HG03575 (cell line): ENCODE results near the gene KLF16.

Experiments
- ATAC-seq: cut with Tn5 transposase; IDR thresholded peaks from one replicate; pipeline ENCODE4 v1.9.1; 2021; ENCODE audit not compliant: unreplicated experiment, insufficient number of reproducible peaks, low FRiP score; ENCODE audit errors: extremely low read depth

The KLF16 gene

DNA sequence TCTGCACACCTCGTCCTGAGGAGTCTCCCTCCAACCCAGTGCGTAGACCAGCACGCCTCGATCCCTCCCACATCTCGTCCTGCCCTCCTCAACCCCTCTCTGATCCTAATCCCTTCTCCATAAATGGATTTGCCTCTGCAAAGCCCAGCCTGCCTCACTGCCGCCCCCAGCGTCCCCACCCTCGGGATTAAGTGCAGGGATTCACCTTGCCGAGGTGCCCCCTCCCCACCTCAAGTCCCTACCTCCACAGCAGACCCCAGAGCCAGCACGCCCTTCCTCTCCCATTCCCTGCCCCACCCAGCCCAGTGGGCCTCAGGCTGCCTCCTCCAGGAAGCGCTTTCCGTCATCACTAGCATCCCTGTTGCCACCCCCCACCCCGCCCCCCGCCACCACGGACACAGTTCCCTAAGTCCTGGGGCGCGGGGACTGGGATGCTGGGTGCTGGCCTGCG lies 4.0 kb downstream of the KLF16 start:
- no peak for ATAC-seq

DNA sequence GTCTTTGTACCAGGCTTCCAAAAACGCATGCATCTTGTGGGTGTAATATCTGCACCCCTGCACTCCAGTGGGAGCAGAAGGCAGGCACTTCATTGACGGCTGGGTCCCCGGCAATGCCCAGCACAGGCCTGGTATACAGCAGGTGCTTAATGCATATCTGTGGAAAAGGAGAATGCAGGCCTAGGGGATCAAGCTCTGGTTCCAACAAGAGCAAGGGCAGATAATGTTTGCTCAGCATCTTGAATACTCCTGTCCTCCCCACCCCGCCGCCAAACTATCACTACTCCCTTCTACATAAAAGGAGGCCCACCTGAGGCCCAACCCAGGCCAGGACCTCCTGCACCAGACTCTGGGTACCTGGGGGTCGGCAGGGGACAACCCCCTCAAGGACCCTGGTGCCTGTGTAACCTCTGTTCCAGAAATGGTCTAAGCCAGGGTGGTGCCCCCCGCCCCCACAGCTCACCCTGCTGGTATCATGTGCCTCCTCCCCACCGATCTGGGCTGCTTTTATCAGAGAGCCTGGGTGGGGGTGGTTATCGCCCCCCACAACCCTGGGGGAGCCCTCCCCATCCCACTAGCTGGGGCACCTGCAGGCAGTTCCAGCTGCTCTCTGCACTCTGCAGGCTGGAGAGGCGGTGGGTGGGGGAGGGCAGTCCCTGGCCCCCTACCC lies 4.8 kb downstream of the KLF16 start:
- no peak for ATAC-seq

DNA sequence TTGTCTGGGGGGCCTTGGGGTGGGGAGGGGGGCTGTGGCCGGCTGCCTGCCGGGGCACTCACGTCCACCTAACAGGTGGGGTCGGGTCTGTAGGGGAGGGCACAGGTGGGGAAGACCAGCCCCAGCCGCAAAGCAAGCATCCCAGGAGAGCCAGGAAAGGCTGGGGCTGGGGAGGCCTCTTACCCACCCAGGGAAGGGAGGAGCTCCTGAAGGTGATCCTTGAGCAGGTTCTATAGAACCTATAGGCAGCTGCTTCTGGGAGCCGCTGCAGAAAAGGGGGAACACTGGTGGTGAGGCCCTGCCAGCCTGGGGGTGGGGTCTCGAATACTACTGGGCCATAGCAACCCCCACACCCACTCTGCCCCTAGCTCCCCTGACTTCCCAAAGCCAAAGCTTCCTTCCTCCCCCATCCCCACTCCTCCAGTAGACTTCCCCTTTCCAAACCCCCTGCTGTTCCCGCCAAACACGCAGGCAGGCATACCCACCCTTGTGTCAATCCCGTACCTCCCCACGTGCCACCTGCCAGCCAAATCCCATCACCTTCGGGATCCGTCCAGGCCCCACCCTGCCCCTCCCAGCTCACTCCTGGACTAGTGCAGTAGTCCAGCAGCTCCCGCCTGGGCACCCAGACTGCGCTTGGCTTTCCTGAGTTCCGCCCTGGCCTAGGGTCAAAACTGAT lies 5.6 kb downstream of the KLF16 start:
- no peak for ATAC-seq

DNA sequence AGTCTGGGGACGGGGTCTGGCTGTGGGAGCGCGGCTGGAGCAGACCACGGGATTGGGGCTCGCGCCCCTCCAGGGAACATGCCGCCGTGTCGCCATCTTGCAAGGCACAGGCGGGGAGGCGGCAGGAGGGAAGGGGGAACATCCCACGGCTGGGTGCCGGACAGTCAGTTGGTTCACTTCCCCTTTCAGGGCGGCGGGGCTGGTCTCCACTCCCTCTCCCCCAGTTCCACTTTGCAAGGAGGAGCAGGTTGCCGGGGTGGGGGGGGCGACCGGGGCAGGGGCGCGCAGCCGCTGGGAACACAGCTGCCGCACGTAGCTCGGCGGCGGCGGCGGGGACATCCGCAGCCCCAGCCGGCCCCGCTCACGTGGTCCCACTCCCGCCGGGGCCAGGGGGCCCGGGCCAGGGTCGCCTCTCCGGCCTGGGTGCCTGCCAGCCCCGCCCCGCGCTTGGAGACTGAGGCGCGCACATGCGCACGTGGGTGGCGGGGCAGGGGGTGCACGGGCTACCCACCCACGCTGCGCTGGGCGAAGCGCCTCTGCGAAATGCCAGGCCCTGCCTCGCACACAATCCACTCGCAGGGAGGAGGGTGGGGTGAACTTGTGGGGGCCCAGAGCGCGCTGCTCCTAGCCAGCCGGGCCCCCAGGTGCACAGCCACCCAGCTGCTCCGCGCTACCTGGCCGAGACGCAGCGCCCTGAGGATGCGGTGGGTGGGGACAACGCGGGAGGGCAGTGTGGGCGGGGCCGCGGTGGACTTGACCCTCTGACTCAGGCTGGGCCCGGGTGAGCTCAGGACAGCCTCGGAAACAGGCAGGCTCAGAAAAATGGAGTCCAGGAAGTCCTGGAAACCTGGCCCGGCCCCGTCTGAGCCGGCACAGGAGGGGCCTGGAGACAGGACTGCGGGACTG lies 6.4 kb downstream of the KLF16 start:
- ATAC-seq, result no peak

DNA sequence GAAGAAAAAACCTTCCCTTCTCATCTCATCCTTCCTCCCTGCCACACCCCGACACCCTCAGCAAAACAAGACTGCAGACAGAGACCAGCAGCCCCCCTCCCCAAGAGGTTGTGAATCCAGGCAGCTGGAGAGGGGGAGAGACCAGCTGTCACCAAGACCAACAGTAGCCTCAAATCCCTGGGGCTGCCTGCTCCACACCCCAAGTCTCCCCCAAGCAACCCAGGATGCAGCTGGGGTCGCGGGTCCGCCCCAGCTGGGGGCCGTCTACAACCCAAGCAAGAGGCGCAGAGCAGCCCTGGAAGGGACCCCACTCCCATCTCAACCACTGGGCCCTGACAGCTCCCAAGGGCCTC lies 7.1 kb downstream of the KLF16 start:
- ATAC-seq, result no peak

DNA sequence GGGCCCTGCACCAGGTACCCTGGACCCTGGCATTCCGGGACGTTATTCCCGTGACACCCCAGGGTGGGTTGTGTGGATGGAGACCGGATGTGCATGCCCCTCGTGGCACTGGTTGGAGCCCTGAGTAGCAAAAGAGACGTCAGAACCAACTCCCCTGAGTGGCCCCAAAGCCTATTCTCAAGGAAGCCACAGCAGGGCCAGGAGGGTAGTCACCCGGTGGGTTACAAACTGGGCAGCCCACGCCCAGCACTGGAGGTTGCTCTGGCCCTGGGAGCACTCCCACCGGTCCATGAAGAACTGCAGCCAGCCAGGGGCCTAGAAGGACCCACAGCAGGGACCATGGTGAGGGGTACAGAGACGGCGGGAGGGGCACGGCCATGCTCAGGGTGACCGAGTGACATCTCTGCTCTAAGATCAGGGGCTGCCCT lies 7.5 kb downstream of the KLF16 start:
- ATAC-seq, result no peak

DNA sequence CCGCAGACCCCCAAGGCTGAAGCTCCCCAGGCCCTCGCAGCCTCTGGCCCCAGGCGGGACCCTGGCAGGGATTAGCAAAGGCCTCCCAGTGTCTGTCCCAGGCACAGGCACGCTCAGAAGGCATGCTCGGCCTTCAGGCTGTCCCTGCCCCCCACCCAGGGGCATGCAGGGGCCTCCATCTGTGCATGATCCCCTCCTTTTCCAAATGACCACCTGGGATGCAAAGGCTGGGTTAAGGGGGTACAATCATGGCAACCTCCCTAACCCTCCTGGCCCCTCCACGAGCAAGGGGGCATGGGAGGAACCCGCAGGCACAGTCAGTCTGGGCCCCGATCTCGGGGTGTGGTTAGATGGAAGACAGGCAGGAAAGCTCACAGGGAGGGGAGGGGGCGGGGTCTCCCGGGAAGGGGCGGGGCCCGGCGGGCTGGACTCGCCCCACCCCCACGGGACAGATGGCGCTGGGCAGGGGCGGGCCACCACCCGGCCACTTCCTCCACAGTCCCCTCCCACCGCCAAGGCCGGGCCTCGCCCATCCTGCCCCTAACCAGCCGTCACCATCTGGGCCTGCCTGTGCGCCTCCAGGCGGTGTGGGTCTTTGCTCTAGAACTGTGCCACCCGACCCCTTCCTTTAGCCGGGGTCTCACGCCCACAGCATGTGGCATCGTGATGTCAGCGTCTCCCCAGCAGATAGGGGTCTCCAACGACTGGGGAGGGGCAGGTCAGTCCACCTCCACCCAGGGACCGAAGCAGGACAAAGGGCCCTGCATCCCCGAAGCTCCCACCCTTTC lies 8.1 kb downstream of the KLF16 start:
- no peak for ATAC-seq

DNA sequence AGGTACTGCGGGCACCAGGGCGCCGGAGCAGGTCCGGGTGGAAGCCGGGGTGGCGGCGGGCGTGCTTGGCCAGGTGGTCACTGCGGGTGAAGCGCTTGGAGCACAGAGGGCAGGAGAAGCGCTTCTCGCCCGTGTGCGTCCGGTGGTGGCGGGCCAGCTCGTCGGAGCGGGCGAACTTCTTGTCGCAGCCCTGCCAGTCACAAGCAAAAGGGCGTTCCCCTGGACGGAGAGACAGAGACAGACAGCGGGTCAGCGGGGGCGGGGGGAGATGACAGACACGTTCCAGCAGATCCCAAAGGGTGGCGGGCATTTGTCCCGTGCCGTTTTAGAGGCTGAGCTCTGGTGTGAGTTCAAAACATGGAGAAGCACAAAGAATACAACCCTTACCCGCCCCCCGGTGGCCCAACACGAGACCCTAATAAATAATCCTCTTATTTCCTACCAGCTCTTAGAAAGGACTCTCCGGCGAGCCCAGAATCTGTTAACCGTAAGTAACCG lies 8.8 kb downstream of the KLF16 start:
- ATAC-seq, result no peak

DNA sequence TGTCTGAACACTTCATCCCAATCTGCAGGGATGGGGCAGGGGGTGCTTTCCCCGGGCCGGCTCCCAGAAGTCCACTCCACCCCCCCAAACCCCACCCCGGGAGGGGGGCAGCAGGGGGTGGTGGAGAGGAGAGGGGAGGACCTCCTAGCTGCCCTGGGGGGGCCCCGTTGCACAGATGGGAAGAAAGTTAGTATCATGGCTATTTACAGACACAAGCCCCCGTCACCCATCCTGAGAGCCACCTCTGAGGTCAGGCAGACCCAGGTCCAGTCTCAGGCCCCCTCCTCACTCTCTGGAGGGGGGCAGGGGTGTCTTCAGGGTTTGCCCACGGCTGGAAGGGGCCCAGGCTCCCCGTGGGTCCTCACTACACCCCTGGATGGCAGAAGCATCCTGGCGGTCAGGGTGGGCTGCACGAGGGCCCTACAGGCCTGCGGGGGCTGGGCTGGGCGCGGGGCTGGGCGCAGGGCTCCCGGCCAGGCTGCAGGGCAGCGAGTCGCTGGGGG lies 9.3 kb downstream of the KLF16 start:
- ATAC-seq, result no peak

DNA sequence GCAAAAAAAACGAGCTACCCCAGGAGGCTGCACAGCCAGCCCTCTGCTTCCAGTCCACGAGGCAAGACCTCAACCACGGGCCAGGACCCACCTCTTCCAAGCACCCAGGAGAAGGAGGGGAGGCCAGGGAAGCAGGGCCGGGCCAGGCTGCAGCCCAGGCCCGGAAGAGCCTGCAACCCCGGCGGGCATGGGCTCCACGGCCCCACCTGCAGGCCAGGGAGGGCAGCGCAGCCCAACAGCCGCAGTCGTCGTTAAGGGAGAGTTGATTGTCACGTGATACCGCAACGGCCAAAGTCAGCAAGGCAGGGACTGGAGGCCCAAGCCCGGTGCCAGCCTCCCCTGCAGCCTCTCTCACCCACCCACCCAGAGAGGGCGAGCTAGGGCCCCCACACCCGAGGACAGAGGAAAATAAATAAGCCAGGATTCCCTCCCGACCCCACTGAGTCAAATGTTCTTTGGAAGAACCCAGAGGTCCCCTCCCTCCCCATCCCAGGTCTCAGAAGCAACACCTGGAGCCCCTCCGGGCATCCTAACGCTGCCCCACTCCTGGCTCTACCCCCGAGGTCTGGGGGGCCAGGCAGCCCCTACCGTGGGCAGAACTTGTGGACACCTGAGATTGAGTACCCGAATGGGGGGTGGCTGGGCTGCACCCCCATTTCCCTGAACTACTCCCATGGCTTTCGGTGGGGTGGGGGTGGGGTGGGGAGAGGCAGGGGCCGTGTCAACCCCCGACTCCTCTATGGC lies 9.9 kb downstream of the KLF16 start:
- no peak for ATAC-seq

DNA sequence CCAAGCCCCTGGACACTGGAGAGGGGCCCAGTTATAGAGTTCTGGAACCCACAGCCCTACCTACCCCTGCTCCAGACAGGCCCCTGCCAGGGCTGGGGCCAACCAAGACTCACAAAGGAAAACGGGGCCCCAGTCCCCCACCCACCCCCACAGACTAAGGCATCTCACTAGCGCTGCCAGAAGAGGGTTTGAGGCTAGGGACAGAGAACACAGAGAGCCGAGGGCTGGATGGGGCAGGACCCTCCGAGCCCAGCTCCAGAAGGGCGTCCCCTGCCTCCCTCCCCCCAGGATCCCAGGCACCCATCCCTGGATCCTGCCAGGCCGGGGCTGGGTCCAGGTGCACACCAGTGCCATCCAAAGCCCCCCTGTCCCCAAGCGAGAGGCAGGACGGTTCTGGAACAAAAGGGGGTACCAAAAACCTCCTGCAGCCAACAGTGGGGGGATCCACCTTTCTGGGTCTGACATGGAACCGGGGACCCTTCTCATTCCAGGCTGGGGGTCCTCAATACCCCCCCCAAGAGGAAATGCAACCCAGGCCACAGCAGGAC lies 10.7 kb downstream of the KLF16 start:
- no peak for ATAC-seq

DNA sequence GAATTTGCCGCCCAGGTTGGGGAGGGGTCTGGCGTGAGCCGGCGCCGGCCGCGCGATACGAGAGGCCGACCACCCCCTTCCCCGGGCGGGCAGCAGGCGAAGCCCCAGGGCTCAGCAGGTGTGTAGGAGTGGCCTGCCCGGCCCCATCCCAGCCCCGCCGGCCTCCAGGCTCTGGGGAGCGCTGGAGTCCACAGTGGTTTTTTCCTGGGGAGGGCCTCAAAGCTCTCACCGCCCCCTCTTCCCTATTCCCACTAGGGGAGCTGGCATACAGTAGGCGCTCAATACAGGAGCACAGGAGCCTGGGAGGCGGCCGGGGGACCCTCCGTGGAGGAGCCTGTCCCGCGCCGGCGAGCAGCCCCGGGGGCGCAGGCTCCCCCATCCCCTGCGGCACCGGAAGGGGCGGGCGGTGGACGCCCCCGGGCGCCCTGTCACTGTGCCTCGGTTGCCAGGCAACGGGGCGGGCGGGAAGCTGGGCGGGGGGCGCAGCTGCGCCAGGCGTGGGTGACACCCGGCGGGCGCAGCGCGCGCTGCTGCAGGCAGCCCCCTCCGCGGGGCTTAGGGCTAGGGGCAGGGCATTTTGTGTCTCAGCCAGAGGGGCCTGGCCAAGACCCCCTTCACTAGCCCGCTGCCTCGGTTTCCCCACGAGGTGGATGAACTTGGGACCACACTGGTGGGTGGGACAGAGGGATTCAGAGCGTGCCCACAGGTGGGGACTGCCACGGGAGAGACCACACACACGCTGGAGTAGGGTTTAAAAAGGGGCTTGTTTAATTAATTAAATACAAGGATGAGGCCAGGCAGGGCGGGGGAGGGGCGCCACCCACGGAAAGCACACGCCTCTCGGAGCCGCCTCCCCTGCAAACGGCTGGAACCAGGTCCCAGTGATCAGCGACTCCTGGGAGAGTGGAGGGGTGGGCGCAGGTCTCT lies 11.5 kb downstream of the KLF16 start:
- ATAC-seq, result no peak

DNA sequence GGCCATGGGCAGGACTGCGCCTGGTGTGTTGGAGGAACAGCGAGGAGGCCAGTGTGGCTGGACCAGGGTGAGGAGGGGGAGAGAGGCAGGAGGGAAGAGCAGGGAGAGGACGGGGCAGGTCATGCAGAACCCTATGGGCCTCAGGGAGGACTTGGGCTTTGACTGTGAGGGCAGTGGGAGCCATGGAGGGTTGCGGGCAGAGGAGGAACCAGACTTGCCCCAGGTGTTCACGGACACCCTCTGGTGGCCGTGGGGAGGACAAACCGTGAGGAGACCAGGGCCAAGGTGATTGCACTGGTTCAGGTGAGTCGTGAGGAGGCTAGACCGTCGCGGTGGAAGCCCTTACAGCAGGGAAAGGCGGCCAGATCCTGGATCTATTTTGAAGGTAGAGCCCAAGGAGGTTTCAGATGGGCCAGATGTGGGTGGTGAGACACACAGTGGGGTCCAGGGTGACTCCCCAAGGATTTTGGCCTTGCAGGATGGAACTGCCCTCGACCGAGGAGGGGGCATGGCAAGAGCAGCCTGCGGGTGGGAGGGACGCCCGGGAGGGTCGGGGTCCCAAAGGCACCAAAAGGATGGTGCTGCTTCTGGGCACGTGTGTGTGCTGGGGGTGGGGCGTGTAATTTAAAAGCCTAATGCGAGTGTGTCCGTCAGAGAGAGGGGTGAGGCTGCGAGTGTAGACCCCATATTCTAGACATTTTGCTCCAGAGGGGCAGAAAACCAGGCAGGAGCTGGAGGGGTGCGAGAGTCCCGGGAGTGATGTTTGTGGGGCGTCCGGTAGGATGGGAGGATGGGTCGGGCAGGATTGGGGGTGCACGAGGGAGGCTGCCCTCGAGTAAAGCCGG lies 12.3 kb downstream of the KLF16 start:
- no peak for ATAC-seq

DNA sequence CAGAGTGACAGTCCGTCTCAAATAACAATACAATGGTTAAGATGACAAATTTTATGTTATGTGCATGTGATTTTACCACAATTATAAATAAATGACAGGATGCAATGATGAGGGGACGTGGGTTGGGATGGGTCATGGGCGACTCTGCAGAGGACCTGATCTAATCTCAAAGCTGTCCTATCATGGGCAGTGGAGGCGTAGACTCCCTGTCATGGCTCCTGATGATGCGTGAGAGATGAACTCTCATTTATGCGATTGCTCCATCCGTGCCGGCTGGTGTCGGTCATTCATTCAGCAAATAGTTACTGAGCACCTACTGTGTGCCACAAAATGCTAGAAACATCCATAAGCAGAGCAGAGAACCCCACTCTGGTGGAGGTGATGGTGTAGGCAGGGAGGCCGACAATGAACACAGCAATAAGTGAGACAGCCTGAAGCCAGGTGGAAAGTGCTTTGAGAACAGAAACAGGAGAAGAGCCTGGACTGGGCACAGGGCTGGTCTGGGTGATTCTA lies 13.4 kb downstream of the KLF16 start:
- ATAC-seq, result no peak

DNA sequence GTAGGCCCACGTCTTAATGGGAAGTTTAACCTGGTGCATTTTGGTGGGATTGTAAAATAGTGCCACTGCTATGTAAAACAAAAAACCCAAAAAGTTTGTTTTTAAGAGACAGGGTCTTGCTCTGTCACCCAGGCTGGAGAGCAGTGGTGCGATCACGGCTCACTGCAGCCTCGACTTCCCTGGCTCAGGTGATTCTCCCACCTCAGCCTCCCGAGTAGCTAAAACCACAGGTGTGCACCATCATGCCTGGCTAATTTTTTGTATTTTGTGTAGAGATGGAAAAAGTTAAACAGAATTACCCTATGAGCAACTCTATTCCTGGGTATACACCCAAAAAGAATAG lies 14.3 kb downstream of the KLF16 start:
- no peak for ATAC-seq
